Activated B cell treated with CpG ODN at 0.5 μM for 24 hours (primary cell): ENCODE results near the gene NTHL1. TPM values are rescaled to one million over a fixed set of nuclear protein-coding genes. Genes with fewer than 3 reads are reported as not detected.

Experiments used
- ATAC-seq: fragments of 200-7000 bp; cut with Tn5 transposase; one replicate; pipeline ENCODE4 v1.10.0; 2021; ENCODE audit warnings: low read depth, mild to moderate bottlenecking, moderate library complexity
- CTCF ChIA-PET: fragments of 350-600 bp; sonication (Branson Sonifier 250); formaldehyde crosslinking; loops from one replicate; lab custom pipeline; 2021; ENCODE audit warnings: antibody characterized with exemption; lab: Charles Lee
- POLR2A ChIA-PET: fragments of 350-600 bp; sonication (Branson Sonifier 250); formaldehyde crosslinking; loops from one replicate; lab custom pipeline; 2021; ENCODE audit warnings: antibody characterized with exemption; lab: Charles Lee
- DNase-seq: peaks from one replicate; pipeline ENCODE4 v3.0.0; 2022
- H3K27ac Mint-ChIP-seq: one replicate; pipeline ENCODE4 v1.8.0; 2020; ENCODE audit warnings: mixed read lengths
- H3K27me3 Mint-ChIP-seq: one replicate; pipeline ENCODE4 v1.8.0; 2021; ENCODE audit warnings: mixed read lengths
- H3K36me3 Mint-ChIP-seq: one replicate; pipeline ENCODE4 v1.8.0; 2021; ENCODE audit warnings: low read depth, mixed read lengths
- H3K4me1 Mint-ChIP-seq: one replicate; pipeline ENCODE4 v1.8.0; 2021; ENCODE audit warnings: mixed read lengths
- H3K4me3 Mint-ChIP-seq: one replicate; pipeline ENCODE4 v1.8.0; 2020; ENCODE audit warnings: mild to moderate bottlenecking, mixed read lengths
- H3K9me3 Mint-ChIP-seq: one replicate; pipeline ENCODE4 v1.8.0; 2020; ENCODE audit warnings: mixed read lengths
- CTCF ChIP-seq: fragments of 200-600 bp; IDR thresholded peaks from one replicate; pipeline ENCODE4 v1.8.0; 2022; ENCODE audit warnings: antibody characterized with exemption, mild to moderate bottlenecking
- intact Hi-C: fragments of 100-400 bp; cut with micrococcal nuclease; formaldehyde crosslinking; loops from one replicate; pipeline ENCODE4 v1.15.1; 2024
- total RNA-seq: library from RNA; stranded (reverse); gene quantifications from 2 replicates; pipeline ENCODE4 v1.2.3, GENCODE V29; 2022

The NTHL1 gene
- total RNA-seq, 1 donor from 2014 or later = 10.5 TPM

- Mint-ChIP-seq H3K4me1 (no peaks in the 10 kb centered on the region), H3K36me3 (peaks cover 53% of the 10 kb centered on the region), H3K4me3 (no peak overlapping the region), H3K9me3 (no peaks in the 10 kb centered on the region), H3K27ac (no peak overlapping the region), H3K27me3 (no peaks in the 10 kb centered on the region)
- DNase-seq (no peak), ATAC-seq (no peak)
- POLR2A ChIA-PET = no interaction called here
- no peak for TF ChIP-seq CTCF
- CTCF ChIA-PET = no interaction called here
- intact Hi-C loops = no loop called here
These were observed 30.1 kb upstream of the NTHL1 start for GRCh38 chr16:2077696-2078095.

- no peaks in the 10 kb centered on the region for H3K4me1 Mint-ChIP-seq
- peaks cover 53% of the 10 kb centered on the region for H3K36me3 Mint-ChIP-seq
- ChIA-PET POLR2A (no interaction called here), CTCF (no interaction called here)
- DNase-seq (no peak), ATAC-seq (no peak)
- no peak overlapping the region for H3K27ac Mint-ChIP-seq
- H3K27me3 Mint-ChIP-seq = no peaks in the 10 kb centered on the region
- intact Hi-C loops = no loop called here
- no peak overlapping the region for H3K4me3 Mint-ChIP-seq
- no peak for TF ChIP-seq CTCF
- no peaks in the 10 kb centered on the region for H3K9me3 Mint-ChIP-seq
These were observed 29.4 kb upstream of the NTHL1 start for GRCh38 chr16:2077016-2077415.

- Mint-ChIP-seq H3K27me3 (no peaks in the 10 kb centered on the region), H3K4me3 (no peak overlapping the region), H3K9me3 (no peaks in the 10 kb centered on the region), H3K4me1 (no peaks in the 10 kb centered on the region), H3K27ac (no peak overlapping the region), H3K36me3 (peaks cover 57% of the 10 kb centered on the region)
- ATAC-seq (no peak), DNase-seq (no peak)
- no peak for TF ChIP-seq CTCF
- ChIA-PET POLR2A (interaction anchor here (0.7 kb wide), 1 partner anchor 294 kb away, joined by 11 read pairs; no protein-coding TSS in a partner anchor), CTCF (no interaction called here)
- intact Hi-C loops = no loop called here
These were observed 28.6 kb upstream of the NTHL1 start for GRCh38 chr16:2076072-2076865.

- intact Hi-C loops = no loop called here
- H3K9me3 Mint-ChIP-seq = no peaks in the 10 kb centered on the region
- ATAC-seq (no peak), DNase-seq (no peak)
- H3K27me3 Mint-ChIP-seq = no peaks in the 10 kb centered on the region
- H3K27ac Mint-ChIP-seq = no peak overlapping the region
- TF ChIP-seq CTCF = no peak
- H3K4me1 Mint-ChIP-seq = no peaks in the 10 kb centered on the region
- ChIA-PET CTCF (no interaction called here), POLR2A (interaction anchor here (0.7 kb wide), 1 partner anchor 294 kb away, joined by 11 read pairs; no protein-coding TSS in a partner anchor)
- H3K4me3 Mint-ChIP-seq = no peak overlapping the region
- peaks cover 58% of the 10 kb centered on the region for H3K36me3 Mint-ChIP-seq
These were observed 28.0 kb upstream of the NTHL1 start for GRCh38 chr16:2075631-2076030.

GRCh38 chr16:2074071-2074470 lies 26.4 kb upstream of the NTHL1 start:
- no peak for TF ChIP-seq CTCF
- DNase-seq (no peak), ATAC-seq (no peak)
- ChIA-PET POLR2A (no interaction called here), CTCF (no interaction called here)
- intact Hi-C loops = no loop called here
- H3K4me3 Mint-ChIP-seq = no peak overlapping the region
- no peaks in the 10 kb centered on the region for H3K4me1 Mint-ChIP-seq
- no peaks in the 10 kb centered on the region for H3K9me3 Mint-ChIP-seq
- H3K27me3 Mint-ChIP-seq = no peaks in the 10 kb centered on the region
- no peak overlapping the region for H3K27ac Mint-ChIP-seq
- peaks cover 57% of the 10 kb centered on the region for H3K36me3 Mint-ChIP-seq
